Measurements from ENCODE around the gene CSDE1. TPM values are rescaled to one million over a fixed set of nuclear protein-coding genes. Genes with fewer than 3 reads are reported as not detected.
"Not testable (repeated sequence)": the region's sequence is repeated elsewhere in the genome, so short reads cannot be mapped to it uniquely, and the experiment has no call there.

The CSDE1 gene
- total RNA-seq, 4 donors from 2014 or later, result 548 to 1,437 (median 734) TPM

- Histone ChIP-seq H3K9me3 (no peaks in the 10 kb centered on the region), H3K27me3 (no peaks in the 10 kb centered on the region), H3K27ac (no peak overlapping the region), H3K4me1 (peaks cover 0 to 8% of the 10 kb centered on the region in 2 donors), H3K4me3 (replicated peaks in 1 of 3) (no peak overlapping the region), H3K36me3 (peaks cover 0 to 4% of the 10 kb centered on the region in 2 donors)
- intact Hi-C loops (cut with DNase I), result loop anchor here (10.0 kb wide), 1 partner anchor 438 kb away; no protein-coding TSS in a partner anchor
- DNase-seq, result no peak
- 83 to 85% methylated on average over 5 of the region's 5 CpGs for WGBS, 2 donors
- no peak for TF ChIP-seq POLR2A (IDR thresholded peaks at IDR 0.05)
- TF ChIP-seq, protein P1, sequence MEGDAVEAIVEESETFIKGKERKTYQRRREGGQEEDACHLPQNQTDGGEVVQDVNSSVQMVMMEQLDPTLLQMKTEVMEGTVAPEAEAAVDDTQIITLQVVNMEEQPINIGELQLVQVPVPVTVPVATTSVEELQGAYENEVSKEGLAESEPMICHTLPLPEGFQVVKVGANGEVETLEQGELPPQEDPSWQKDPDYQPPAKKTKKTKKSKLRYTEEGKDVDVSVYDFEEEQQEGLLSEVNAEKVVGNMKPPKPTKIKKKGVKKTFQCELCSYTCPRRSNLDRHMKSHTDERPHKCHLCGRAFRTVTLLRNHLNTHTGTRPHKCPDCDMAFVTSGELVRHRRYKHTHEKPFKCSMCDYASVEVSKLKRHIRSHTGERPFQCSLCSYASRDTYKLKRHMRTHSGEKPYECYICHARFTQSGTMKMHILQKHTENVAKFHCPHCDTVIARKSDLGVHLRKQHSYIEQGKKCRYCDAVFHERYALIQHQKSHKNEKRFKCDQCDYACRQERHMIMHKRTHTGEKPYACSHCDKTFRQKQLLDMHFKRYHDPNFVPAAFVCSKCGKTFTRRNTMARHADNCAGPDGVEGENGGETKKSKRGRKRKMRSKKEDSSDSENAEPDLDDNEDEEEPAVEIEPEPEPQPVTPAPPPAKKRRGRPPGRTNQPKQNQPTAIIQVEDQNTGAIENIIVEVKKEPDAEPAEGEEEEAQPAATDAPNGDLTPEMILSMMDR (IDR thresholded peaks at IDR 0.05), result no peak
These were observed 24.7 kb upstream of the CSDE1 start for GRCh38 chr1:114782476-114782875.

GRCh38 chr1:114780344-114781226 lies 22.8 kb upstream of the CSDE1 start, which contains the start of gene SIKE1:
Gene SIKE1 (minus strand): TSS chr1:114780685. CDS start chr1:114780607, 78 bp downstream.
- intact Hi-C loops (cut with DNase I), result loop anchor here (10.0 kb wide), 1 partner anchor 436 kb away; no protein-coding TSS in a partner anchor
- H3K27me3 ChIP-seq, result no peaks in the 10 kb centered on the region
- H3K4me3 ChIP-seq (replicated peaks in 1 of 3), result peak within 1 kb of the TSS; percentile 35 to 75 (median 64)
- H3K9me3 ChIP-seq, result no peaks in the 10 kb centered on the region
- TF ChIP-seq, protein P1 (IDR thresholded peaks at IDR 0.05), result peak in 2 of 6 experiments; percentile 6 to 13
- TF ChIP-seq POLR2A (IDR thresholded peaks at IDR 0.05), result peak in 1 of 2 donors; percentile 78
- H3K36me3 ChIP-seq, result peaks cover 0 to 4% of the 10 kb centered on the region in 2 donors
- H3K27ac ChIP-seq, result peak within 1 kb of the TSS; percentile 66 to 92 (median 82)
- 20 to 43% methylated on average over 23 to 47 of the region's 53 CpGs for WGBS, 2 donors
- DNase-seq, result peak; percentile 94
- peaks cover 0 to 8% of the 10 kb centered on the region in 2 donors for H3K4me1 ChIP-seq

DNA sequence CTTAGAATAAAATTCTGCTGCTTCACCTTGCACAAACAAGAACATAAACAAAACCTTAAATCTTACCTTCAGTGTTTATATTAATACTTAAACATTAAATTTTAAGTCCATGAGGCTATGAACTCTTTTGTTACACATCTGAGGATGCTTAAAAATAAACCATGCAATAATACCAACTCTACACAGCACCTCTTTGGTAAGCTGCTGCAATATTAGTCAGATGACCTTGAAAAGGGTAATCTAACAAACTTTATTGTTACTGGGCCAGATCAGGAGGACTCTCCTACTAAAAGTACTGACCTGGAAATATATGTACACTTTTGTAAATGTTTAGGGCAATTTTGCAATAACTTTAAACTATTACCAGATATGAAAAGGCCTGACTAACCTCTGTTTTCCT lies 21.9 kb upstream of the CSDE1 start:
- peak overlapping the region; percentile 35 to 75 (median 64) for H3K4me3 ChIP-seq (replicated peaks in 1 of 3)
- no peaks in the 10 kb centered on the region for H3K27me3 ChIP-seq
- TF ChIP-seq, protein P1 (IDR thresholded peaks at IDR 0.05), result no peak
- no peak for TF ChIP-seq POLR2A (IDR thresholded peaks at IDR 0.05)
- intact Hi-C loops (cut with DNase I), result loop anchor here (10.0 kb wide), 1 partner anchor 435 kb away; no protein-coding TSS in a partner anchor
- H3K4me1 ChIP-seq, result peaks cover 0 to 8% of the 10 kb centered on the region in 2 donors
- H3K9me3 ChIP-seq, result no peaks in the 10 kb centered on the region
- peaks cover 0 to 4% of the 10 kb centered on the region in 2 donors for H3K36me3 ChIP-seq
- no peak for DNase-seq
- peak overlapping the region; percentile 66 to 92 (median 82) for H3K27ac ChIP-seq

DNA sequence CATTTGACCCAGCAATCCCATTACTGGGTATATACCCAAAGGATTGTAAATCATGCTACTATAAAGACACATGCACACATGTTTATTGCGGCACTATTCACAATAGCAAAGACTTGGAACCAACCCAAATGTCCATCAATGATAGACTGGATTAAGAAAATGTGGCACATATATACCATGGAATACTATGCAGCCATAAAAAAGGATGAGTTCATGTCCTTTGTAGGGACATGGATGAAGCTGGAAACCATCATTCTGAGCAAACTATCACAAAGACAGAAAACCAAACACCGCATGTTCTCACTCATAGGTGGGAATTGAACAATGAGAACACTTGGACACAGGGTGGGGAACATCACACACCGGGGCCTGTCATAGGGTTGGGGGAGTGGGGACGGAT lies 18.9 kb upstream of the CSDE1 start:
- H3K4me1 ChIP-seq; H3K4me3 ChIP-seq (replicated peaks in 1 of 3); H3K27ac ChIP-seq; H3K9me3 ChIP-seq; DNase-seq; H3K27me3 ChIP-seq; intact Hi-C loops (cut with DNase I): not testable (repeated sequence)
- peaks cover 8 to 17% of the 10 kb centered on the region in 2 donors for H3K36me3 ChIP-seq
- WGBS, 2 donors, result 96 to 100% methylated on average over 4 of the region's 4 CpGs

DNA sequence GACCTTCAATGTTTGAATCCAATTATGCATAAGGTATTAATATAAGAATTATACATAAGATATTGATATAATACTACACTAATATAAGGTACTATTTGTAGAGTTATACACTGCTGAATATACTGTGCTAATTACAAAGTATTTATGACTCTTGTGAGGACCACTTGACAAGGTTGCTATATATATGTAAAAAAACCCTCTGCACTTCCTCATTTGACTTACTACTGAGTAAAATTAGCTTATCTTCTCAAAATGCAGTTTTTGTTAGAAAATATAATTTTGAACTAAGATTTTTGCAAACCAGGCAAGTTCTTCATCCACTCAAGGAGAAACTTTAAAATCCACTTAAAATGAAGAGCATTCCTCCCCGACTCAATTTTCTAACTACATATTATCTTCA lies 14.2 kb upstream of the CSDE1 start:
- Histone ChIP-seq H3K4me3 (replicated peaks in 1 of 3) (no peak overlapping the region), H3K27me3 (no peaks in the 10 kb centered on the region), H3K36me3 (peaks cover 11 to 13% of the 10 kb centered on the region in 2 donors), H3K27ac (no peak overlapping the region), H3K9me3 (no peaks in the 10 kb centered on the region), H3K4me1 (no peaks in the 10 kb centered on the region)
- intact Hi-C loops (cut with DNase I), result no loop called here
- DNase-seq, result no peak
- no peak for TF ChIP-seq POLR2A (IDR thresholded peaks at IDR 0.05)
- WGBS, 2 donors, result 84 to 95% methylated on average over 1 of the region's 1 CpG

DNA sequence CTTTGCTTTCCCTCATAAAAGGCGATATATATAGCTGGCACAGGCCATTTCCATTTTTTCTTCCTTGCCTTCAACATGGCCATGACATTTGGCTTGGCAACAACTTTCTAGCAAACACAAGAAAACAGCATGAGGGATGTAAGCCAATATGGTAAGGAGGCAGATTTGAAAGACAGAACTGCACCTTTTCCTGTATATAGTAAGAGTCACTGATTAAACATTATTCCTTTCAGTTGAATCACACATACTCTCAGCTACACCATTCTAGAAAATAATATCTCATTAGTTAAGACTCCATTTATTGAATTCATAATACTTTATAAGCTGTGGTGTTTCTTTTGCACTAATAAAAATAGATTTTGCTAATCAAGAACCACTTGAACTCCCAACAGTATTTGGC lies 13.2 kb upstream of the CSDE1 start:
- Histone ChIP-seq H3K36me3 (peaks cover 11 to 13% of the 10 kb centered on the region in 2 donors), H3K4me3 (replicated peaks in 1 of 3) (no peak overlapping the region), H3K9me3 (no peaks in the 10 kb centered on the region), H3K27ac (no peak overlapping the region), H3K27me3 (no peaks in the 10 kb centered on the region), H3K4me1 (no peaks in the 10 kb centered on the region)
- TF ChIP-seq POLR2A (IDR thresholded peaks at IDR 0.05), result no peak
- TF ChIP-seq, protein P1 (IDR thresholded peaks at IDR 0.05), result no peak
- WGBS, 2 donors, result 100% methylated on average over 1 of the region's 1 CpG
- DNase-seq, result no peak
- intact Hi-C loops (cut with DNase I), result no loop called here

Data from thyroid gland (tissue), 4 donors.